TTC549 (cell line): ENCODE measurements around the gene TRPV6.

Source experiments
- FAIRE-seq: peaks from 2 replicates; lab custom pipeline; 2012; peaks lifted over from hg19 to GRCh38; lab: Jason Lieb, UNC

TRPV6 gene

DNA sequence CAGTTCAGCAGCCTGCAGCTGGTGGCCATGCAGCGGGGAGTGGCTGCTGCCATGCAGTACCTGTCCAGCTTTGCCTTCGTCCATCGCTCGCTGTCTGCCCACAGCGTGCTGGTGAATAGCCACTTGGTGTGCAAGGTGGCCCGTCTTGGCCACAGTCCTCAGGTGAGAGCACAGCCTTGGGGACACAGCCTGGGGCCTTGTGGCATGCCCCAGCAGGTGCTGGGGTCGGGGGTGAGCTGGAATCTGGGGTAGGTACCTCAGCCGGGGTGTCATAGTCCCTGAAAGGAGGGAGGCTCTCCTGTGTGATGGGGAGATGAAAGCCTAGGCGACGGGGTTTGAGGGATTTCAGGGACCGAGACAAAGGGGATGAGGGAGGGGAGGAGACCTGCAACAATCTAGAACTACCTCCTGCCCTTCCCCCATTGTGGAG, 16.5 kb downstream of the TRPV6 start:
- FAIRE-seq, result no peak

DNA sequence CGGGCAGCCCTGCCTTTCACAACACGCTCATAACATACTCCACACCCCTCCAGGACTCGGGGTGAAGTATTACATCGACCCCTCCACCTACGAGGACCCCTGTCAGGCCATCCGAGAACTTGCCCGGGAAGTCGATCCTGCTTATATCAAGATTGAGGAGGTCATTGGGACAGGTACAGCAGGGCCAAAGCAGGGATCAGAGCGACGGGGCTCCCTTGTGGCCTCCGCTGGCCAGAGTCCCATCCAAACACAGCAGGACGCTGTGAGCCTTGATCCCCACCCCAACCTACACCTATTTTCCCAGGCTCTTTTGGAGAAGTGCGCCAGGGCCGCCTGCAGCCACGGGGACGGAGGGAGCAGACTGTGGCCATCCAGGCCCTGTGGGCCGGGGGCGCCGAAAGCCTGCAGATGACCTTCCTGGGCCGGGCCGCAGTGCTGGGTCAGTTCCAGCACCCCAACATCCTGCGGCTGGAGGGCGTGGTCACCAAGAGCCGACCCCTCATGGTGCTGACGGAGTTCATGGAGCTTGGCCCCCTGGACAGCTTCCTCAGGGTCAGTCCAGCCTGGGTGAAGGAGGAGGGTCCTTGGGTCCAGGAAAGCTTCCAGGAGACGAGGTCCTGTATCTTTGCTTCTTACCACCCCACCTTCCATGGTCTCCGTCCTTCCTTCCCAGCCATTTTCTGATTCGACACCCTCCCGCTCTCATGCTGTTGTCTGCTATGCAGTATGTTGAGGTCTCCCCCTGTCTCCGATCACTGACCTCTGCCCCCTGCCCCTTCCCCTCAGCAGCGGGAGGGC, 17.2 kb downstream of the TRPV6 start:
- no peak for FAIRE-seq

DNA sequence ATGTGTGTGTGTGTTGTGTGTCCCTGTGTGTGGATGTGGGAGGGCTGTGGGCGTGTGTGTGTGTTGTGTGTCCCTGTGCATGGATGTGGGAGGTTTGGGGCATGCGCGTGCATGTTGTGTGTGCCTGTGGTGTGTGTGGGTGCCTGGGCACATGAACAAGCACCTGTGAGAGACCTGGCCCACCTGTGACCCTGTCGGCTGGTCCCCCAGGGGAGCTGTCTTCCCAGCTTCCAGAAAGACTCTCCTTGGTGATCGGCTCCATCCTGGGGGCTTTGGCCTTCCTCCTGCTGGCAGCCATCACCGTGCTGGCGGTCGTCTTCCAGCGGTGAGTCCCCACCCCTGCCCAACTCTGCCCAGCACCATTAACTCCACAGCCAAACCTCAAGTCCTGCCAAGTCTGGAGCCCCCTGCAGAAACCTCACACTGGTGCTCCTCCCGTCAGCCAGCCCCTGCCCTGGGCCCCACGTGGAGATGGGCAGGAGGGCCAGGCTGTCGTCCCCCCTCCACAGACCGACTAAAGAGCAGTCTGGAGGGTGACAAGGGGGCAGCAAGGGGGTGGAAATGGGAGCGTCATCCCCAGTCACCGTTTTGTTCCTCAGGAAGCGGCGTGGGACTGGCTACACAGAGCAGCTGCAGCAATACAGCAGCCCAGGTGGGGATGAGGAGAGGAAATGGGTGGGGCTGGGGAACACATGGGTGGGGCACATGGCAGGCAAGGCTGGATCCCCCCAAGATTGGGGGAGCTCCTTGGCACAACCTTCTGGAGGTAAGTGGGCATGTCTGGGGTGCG, 18.0 kb downstream of the TRPV6 start:
- no peak for FAIRE-seq

GRCh38 chr7:142867097-142867378, 18.5 kb downstream of the TRPV6 start:
- no peak for FAIRE-seq

DNA sequence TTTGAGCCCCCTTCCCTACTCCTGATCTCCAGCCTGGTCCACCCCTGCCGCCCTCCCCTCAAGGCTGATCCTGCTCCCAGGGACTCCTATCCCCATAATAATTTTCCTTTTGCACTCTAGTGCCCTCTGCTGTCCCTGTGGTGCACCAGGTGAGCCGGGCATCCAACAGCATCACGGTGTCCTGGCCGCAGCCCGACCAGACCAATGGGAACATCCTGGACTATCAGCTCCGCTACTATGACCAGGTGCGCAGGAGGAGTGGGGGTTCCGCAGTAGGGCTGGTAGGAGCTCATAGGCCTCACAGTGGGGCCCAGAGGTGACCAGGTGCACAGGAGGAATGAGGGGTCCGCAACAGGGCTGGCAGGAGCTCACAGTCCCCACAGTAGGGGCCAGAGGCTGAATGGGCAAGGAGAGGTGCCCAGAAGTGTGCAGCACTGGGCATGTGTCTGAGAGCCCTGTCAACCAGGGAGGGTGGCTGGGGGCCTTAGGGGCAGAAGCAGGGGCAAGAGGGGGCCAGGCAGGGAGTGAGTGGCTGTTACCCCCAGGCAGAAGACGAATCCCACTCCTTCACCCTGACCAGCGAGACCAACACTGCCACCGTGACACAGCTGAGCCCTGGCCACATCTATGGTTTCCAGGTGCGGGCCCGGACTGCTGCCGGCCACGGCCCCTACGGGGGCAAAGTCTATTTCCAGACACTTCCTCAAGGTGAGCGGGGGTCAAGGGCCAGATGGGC, 19.0 kb downstream of the TRPV6 start:
- no peak for FAIRE-seq

DNA sequence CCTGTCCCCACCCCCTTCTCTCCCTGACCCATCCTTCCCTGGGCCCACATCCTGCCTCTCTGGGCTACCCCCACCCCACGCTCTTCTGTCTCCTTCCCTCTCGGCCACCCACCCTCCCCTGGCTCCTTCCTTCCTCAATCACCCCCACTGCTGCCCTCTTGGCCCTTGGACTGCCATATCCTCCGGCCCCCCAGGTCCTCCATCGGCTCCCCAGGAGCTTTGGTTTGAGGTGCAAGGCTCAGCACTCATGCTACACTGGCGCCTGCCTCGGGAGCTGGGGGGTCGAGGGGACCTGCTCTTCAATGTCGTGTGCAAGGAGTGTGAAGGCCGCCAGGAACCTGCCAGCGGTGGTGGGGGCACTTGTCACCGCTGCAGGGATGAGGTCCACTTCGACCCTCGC, 19.8 kb downstream of the TRPV6 start:
- no peak for FAIRE-seq

DNA sequence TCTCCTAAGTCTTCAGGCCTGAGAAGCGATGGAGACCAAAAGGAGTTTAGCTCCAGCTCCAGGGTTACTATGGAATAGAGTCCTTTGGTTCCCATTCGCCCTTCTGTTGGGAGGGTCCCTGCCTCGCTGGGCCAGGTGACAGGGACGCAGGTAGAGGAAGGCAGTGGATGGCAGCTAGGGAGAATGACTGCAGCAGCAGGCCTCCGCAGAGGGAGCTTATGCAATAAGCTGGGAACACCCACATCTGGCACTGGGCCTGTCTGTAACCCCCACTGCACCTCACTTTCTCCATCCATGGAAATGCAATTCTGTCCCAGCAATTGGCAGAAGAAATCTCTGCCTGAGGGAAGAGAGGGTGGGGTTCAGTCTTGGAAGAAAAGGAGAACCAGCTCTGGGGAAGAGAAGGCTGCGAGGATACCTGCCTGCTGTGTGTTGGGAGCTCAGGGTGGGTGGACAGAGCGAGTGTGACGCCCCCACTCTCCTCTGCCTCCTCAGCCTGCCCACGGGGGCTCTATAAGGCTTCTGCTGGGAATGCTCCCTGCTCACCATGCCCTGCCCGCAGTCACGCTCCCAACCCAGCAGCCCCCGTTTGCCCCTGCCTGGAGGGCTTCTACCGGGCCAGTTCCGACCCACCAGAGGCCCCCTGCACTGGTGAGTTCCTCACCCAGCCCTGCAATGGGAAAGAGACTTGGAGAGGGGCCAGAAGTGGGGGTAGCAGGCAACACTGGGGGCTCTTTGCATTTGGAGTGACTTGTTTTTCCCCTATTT, 20.4 kb downstream of the TRPV6 start:
- no peak for FAIRE-seq

DNA sequence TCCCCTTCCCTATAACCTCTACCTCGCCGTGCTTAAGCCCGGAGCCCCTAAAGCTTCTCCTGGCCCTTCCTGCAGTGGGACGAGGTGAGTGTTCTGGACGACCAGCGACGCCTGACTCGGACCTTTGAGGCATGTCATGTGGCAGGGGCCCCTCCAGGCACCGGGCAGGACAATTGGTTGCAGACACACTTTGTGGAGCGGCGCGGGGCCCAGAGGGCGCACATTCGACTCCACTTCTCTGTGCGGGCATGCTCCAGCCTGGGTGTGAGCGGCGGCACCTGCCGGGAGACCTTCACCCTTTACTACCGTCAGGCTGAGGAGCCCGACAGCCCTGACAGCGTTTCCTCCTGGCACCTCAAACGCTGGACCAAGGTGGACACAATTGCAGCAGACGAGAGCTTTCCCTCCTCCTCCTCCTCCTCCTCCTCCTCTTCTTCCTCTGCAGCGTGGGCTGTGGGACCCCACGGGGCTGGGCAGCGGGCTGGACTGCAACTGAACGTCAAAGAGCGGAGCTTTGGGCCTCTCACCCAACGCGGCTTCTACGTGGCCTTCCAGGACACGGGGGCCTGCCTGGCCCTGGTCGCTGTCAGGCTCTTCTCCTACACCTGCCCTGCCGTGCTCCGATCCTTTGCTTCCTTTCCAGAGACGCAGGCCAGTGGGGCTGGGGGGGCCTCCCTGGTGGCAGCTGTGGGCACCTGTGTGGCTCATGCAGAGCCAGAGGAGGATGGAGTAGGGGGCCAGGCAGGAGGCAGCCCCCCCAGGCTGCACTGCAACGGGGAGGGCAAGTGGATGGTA, 21.5 kb downstream of the TRPV6 start:
- no peak for FAIRE-seq

GRCh38 chr7:142862786-142863400, 22.7 kb downstream of the TRPV6 start:
- FAIRE-seq, result no peak

DNA sequence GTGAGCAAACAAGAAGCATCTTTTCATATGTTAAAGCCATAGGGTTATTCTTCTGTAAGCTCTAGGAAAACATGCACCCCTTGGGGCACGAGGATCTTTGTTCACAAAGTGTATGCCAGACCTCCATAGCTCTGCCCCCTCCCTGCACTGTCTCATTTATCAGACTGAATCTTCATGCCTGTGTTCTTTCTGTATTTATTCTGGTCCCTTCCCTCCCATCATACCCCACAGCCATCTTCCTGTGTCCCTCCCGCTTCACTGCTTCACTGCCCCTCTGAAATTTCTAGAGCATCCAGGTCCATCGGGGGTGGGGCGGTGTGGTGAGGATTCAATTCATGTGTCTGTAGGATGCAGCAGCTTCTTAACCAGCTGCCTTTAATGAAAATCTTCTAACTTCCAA, 23.2 kb downstream of the TRPV6 start:
- FAIRE-seq, result no peak

DNA sequence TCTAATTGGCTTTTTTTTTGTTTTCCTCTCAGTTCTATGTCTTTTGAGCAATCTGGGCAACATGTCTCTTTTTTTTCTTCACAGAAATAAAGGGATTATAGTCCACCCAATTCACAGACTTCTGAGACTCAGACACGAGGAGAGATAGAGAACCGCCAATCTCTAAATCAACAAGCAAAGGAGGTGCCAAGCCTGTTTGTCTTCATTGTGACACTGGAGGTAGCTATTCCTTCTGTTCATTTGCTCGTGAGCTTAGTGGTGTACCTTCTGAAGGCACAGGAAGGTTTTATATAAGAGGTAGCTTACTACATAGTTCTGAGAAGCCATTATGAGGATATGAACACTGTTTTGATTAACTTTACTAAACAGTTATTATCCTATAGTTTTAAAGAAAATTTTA, 24.6 kb downstream of the TRPV6 start:
- no peak for FAIRE-seq

DNA sequence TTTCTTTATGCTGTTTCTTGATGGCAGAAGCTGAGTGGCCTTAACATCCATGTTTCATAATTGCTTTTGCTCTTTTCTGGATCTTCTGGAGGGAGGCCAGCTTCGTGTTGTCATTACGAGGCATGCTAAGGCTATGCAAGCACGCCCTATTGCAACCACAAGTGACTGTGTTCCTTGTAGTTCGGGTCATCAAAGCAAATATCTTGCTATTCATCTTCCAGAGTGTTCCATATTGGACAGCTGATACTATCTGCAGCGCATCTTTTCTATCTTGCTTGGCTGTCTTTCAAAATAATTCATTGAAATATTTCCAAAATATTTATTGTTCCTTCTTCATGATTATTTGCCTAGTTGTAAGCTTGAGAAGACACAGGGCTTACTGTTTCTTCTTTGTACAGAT, 25.7 kb downstream of the TRPV6 start:
- no peak for FAIRE-seq

DNA sequence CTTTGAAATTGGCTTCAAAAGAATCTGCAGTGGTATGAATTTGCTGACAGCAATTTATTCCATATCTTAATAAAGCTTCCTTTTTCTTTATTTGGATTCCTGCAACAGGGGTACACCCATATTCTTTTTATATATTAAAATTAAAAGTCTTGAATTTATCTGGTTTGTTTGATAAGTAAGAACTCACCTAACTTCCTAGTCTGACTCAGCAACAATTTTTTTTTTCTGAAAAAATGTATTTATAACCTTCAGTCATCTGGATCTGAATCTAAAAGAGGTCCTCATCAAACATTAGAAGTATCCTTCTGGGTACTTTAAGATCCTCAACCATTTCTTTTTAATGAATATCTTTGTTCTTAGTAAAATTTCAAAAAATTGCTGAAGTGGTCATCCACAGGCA, 26.1 kb downstream of the TRPV6 start:
- FAIRE-seq, result no peak

- FAIRE-seq, result no peak
Measured at GRCh38 chr7:142857625-142858024, 27.9 kb downstream of the TRPV6 start.

GRCh38 chr7:142856565-142857245, 28.8 kb downstream of the TRPV6 start:
- FAIRE-seq, result no peak

- no peak for FAIRE-seq
Measured at GRCh38 chr7:142855756-142856564, 29.6 kb downstream of the TRPV6 start.

DNA sequence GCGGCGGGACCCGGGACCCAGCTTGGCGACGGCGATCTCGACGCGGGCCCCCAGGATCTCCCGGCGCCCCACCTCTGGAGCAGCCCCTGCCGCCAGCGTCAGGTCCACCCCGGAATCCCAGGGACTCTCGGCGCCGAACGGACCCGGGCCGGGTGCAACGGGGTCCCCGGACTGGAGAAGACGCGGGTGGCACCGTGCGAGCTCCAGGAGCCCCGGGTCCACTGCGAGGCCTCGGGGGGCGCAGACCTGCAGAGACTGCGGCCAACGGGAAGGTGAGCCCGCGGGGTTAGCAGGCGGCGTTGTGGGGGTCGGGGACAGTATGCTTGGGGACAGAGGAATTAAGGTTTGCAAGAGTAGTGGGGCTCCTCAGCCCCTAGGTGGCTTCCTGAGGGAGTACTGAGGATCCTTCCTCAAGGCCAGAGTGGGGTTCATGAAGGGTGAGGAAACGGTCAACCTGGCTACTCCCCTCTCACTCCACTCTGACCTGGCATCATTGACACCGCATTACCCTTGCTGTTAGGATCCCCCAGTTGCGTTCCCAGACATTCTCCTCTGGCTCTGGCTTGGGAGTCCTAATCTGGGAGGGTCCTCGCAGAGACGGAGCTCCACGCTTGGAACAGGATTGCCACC, 30.3 kb downstream of the TRPV6 start:
- FAIRE-seq, result no peak

- FAIRE-seq, result no peak
Measured at GRCh38 chr7:142854372-142855113, 31.0 kb downstream of the TRPV6 start, which contains the start of gene EPHB6. Gene EPHB6, plus strand, starts transcription at chr7:142855076. Its CDS starts 8,152 bp downstream, at chr7:142863228.
